Ureter (tissue), 1 donor: Measurements from ENCODE around the gene FAM13A. TPM values are rescaled to one million over a fixed set of nuclear protein-coding genes. Genes with fewer than 3 reads are reported as not detected.

Source experiments
- DNase-seq: peaks from one replicate; pipeline ENCODE4 v3.0.0-alpha.2; 2020; ENCODE audit warnings: low spot score
- total RNA-seq: library from RNA; stranded (reverse); gene quantifications from one replicate; pipeline ENCODE4 v1.2.4, GENCODE V29; 2023
- donor health status: DM: yes; HTN: yes; CAD: no.

Gene FAM13A
- total RNA-seq, 1 donor from 2014 or later: 62.1 TPM

GRCh38 chr4:88780389-88780788 is 276.6 kb downstream of the FAM13A start:
- DNase-seq: no peak

GRCh38 chr4:88779431-88779830 is 277.6 kb downstream of the FAM13A start:
- DNase-seq: no peak

- DNase-seq: no peak
Observed at GRCh38 chr4:88775529-88775928, 281.5 kb downstream of the FAM13A start.

- no peak for DNase-seq
Observed at GRCh38 chr4:88775026-88775425, 282.0 kb downstream of the FAM13A start.

- no peak for DNase-seq
Observed at GRCh38 chr4:88771883-88772450, 285.0 kb downstream of the FAM13A start.

- DNase-seq: no peak
Observed at GRCh38 chr4:88765729-88766128, 291.3 kb downstream of the FAM13A start.

- DNase-seq: no peak
Observed at GRCh38 chr4:88763075-88763474, 293.9 kb downstream of the FAM13A start.

- DNase-seq: no peak
Observed at GRCh38 chr4:88761861-88762523, 295.0 kb downstream of the FAM13A start.

- no peak for DNase-seq
Observed at GRCh38 chr4:88761342-88761741, 295.6 kb downstream of the FAM13A start.

- DNase-seq: no peak
Observed at GRCh38 chr4:88759895-88760290, 297.1 kb downstream of the FAM13A start.

GRCh38 chr4:88759039-88759894 is 297.7 kb downstream of the FAM13A start:
- DNase-seq: no peak

GRCh38 chr4:88758264-88758663 is 298.7 kb downstream of the FAM13A start:
- DNase-seq: no peak

GRCh38 chr4:88757776-88758175 is 299.2 kb downstream of the FAM13A start:
- no peak for DNase-seq

GRCh38 chr4:88757067-88757466 is 299.9 kb downstream of the FAM13A start:
- DNase-seq: no peak

GRCh38 chr4:88756149-88756548 is 300.8 kb downstream of the FAM13A start:
- DNase-seq: no peak

GRCh38 chr4:88755454-88755853 is 301.5 kb downstream of the FAM13A start:
- DNase-seq: no peak

- no peak for DNase-seq
Observed at GRCh38 chr4:88754796-88755195, 302.2 kb downstream of the FAM13A start.

GRCh38 chr4:88753658-88754571 is 303.1 kb downstream of the FAM13A start:
- no peak for DNase-seq

- no peak for DNase-seq
Observed at GRCh38 chr4:88752754-88753153, 304.2 kb downstream of the FAM13A start.

GRCh38 chr4:88752076-88752463 is 304.9 kb downstream of the FAM13A start:
- DNase-seq: no peak

- no peak for DNase-seq
Observed at GRCh38 chr4:88751258-88752075, 305.5 kb downstream of the FAM13A start.
